ENCODE results near the gene MFRP. TPM values are rescaled to one million over a fixed set of nuclear protein-coding genes. Genes with fewer than 3 reads are reported as not detected.

The MFRP gene
- total and polyA plus RNA-seq, 10 of the 15 experiments (the other 5 are each of a cell fraction or from before 2014, with no cell fraction given) = not detected

GRCh38 chr11:119323532-119324033 is 22.9 kb downstream of the MFRP start (continued):
- TF ChIP-seq ZBTB11 (CRISPR knock-in tag; IDR thresholded peaks at IDR 0.05) (no peak), CTCF (IDR thresholded peaks at IDR 0.05 in 2 of 3, conservative IDR thresholded peaks at IDR 0.05 in 1 of 3; ENCODE audit: control insufficient read depth in 2 of 3, extremely low read depth in 1 of 3, insufficient read depth in 1 of 3, low read depth in 3 of 3, low read length in 3 of 3) (peak; percentile 73 to 86 (median 82)), CREB1 (IDR thresholded peaks at IDR 0.05; ENCODE audit: low read depth) (no peak), TCF7 (IDR thresholded peaks at IDR 0.05; ENCODE audit: borderline replicate concordance) (no peak), ZNF24 (IDR thresholded peaks at IDR 0.05) (no peak), NRF1 (conservative IDR thresholded peaks at IDR 0.05; ENCODE audit: low read depth, low read length) (no peak), MYC (IDR thresholded peaks at IDR 0.05; ENCODE audit: insufficient read depth, insufficient read length, insufficient replicate concordance, low read length, severe bottlenecking) (no peak), CHD2 (IDR thresholded peaks at IDR 0.05; ENCODE audit: borderline replicate concordance, low read depth, low read length) (no peak), E4F1 (IDR thresholded peaks at IDR 0.05; ENCODE audit: borderline replicate concordance, partially characterized antibody) (no peak), BACH1 (IDR thresholded peaks at IDR 0.05; ENCODE audit: borderline replicate concordance) (no peak), POU2F2 (IDR thresholded peaks at IDR 0.05; ENCODE audit: borderline replicate concordance, low read depth, low read length) (0 out of 3 replicates have a peak, but pooled peaks have one; percentile 29), SIN3A (IDR thresholded peaks at IDR 0.05; ENCODE audit: low read depth, low read length) (no peak), ZSCAN29 (IDR thresholded peaks at IDR 0.05) (no peak), MAX (IDR thresholded peaks at IDR 0.05; ENCODE audit: low read depth, low read length) (no peak), BMI1 (IDR thresholded peaks at IDR 0.05; ENCODE audit: borderline replicate concordance) (no peak), YBX1 (IDR thresholded peaks at IDR 0.05) (no peak), RB1 (IDR thresholded peaks at IDR 0.05; ENCODE audit: borderline replicate concordance) (peak; percentile 31; the same call in 1 of the 2 replicates), NFXL1 (IDR thresholded peaks at IDR 0.05; ENCODE audit: borderline replicate concordance) (no peak), IKZF1 (conservative IDR thresholded peaks at IDR 0.05) (no peak; the same call in 1 of the 2 replicates), PAX8 (IDR thresholded peaks at IDR 0.05) (no peak), MTA2 (IDR thresholded peaks at IDR 0.05; ENCODE audit: low read depth) (no peak), PML (IDR thresholded peaks at IDR 0.05; ENCODE audit: low read length) (no peak), ZNF217 (IDR thresholded peaks at IDR 0.05) (peak; percentile 80; the same call in 1 of the 2 replicates), EED (IDR thresholded peaks at IDR 0.05; ENCODE audit: low read depth) (peak; percentile 40; the same call in 1 of the 2 replicates)
